GM23338 (cell line): ENCODE results near the gene POLDIP3. TPM values are rescaled to one million over a fixed set of nuclear protein-coding genes. Genes with fewer than 3 reads are reported as not detected.

Experiments used
- ATAC-seq: fragments of 200-7000 bp; cut with Tn5 transposase; 3 replicates; pipeline ENCODE4 v1.9.1; 2020
- DNase-seq: peaks from one replicate; pipeline ENCODE4 v3.0.0-alpha.2; 2015; ENCODE audit warnings: low spot score
- H2AFZ ChIP-seq: fragments of 200-600 bp; sonication (generic); 2 replicates; pipeline ENCODE4 v1.8.0; 2016; ENCODE audit warnings: antibody characterized with exemption, mild to moderate bottlenecking, moderate library complexity
- H3F3A ChIP-seq: fragments of 200-600 bp; sonication (generic); replicated peaks from 2 replicates; pipeline ENCODE4 v1.8.0; 2017; ENCODE audit warnings: antibody characterized with exemption, mixed run types, low read depth
- H3K27ac ChIP-seq: fragments of 200-600 bp; sonication (generic); 2 replicates; pipeline ENCODE4 v1.6.1; 2016; ENCODE audit warnings: low read depth
- H3K27me3 ChIP-seq: fragments of 200-600 bp; sonication (generic); 2 replicates; pipeline ENCODE4 v1.8.0; 2016; ENCODE audit warnings: mild to moderate bottlenecking, mixed run types, moderate library complexity; ENCODE audit not compliant: insufficient read depth
- H3K36me3 ChIP-seq: fragments of 200-600 bp; sonication (generic); 2 replicates; pipeline ENCODE4 v1.8.0; 2016; ENCODE audit warnings: mild to moderate bottlenecking; ENCODE audit not compliant: insufficient read depth
- H3K4me1 ChIP-seq: fragments of 200-600 bp; sonication (generic); 2 replicates; pipeline ENCODE4 v1.8.0; 2016; ENCODE audit warnings: mild to moderate bottlenecking, moderate library complexity; ENCODE audit not compliant: insufficient read depth
- H3K4me2 ChIP-seq: fragments of 200-600 bp; sonication (generic); 2 replicates; pipeline ENCODE4 v1.7.1; 2017; ENCODE audit warnings: mixed run types
- H3K4me3 ChIP-seq: fragments of 200-600 bp; sonication (generic); 2 replicates; pipeline ENCODE4 v1.6.1; 2016; ENCODE audit warnings: mixed run types
- H3K79me2 ChIP-seq: fragments of 200-600 bp; sonication (generic); replicated peaks from 2 replicates; pipeline ENCODE4 v1.8.0; 2017; ENCODE audit warnings: mild to moderate bottlenecking; ENCODE audit not compliant: insufficient read depth
- H3K9me2 ChIP-seq: fragments of 200-600 bp; sonication (generic); 2 replicates; pipeline ENCODE4 v1.8.0; 2017; ENCODE audit not compliant: insufficient read depth
- H4K20me1 ChIP-seq: fragments of 200-600 bp; sonication (generic); replicated peaks from 2 replicates; pipeline ENCODE4 v1.8.0; 2017; ENCODE audit warnings: mild to moderate bottlenecking; ENCODE audit not compliant: insufficient read depth
- H3K27ac Mint-ChIP-seq: 2 replicates; pipeline ENCODE4 v1.8.0; 2020; ENCODE audit warnings: inconsistent platforms, mild to moderate bottlenecking, moderate library complexity, mixed read lengths
- H3K27me3 Mint-ChIP-seq: 3 replicates; pipeline ENCODE4 v1.8.0; 2022; ENCODE audit warnings: low read depth, mild to moderate bottlenecking, moderate library complexity, mixed read lengths, inconsistent platforms; ENCODE audit not compliant: insufficient read depth, poor library complexity
- H3K36me3 Mint-ChIP-seq: 3 replicates; pipeline ENCODE4 v1.8.0; 2021; ENCODE audit warnings: low read depth, mild to moderate bottlenecking, inconsistent platforms, moderate library complexity, mixed read lengths
- H3K4me1 Mint-ChIP-seq: 3 replicates; pipeline ENCODE4 v1.8.0; 2020; ENCODE audit warnings: mild to moderate bottlenecking, inconsistent platforms, mixed read lengths
- H3K4me3 Mint-ChIP-seq: 3 replicates; pipeline ENCODE4 v1.8.0; 2021; ENCODE audit warnings: moderate library complexity, mild to moderate bottlenecking, inconsistent platforms, mixed read lengths
- H3K9me3 Mint-ChIP-seq: 3 replicates; pipeline ENCODE4 v1.8.0; 2020; ENCODE audit warnings: moderate library complexity, mild to moderate bottlenecking, inconsistent platforms, mixed read lengths
- CTCF ChIP-seq, 2 experiments: fragments of 200-600 bp in 1 of 2; sonication (generic) in 1 of 2; conservative IDR thresholded peaks; 2 replicates each; pipeline versions ENCODE4 v1.5.1 to v1.6.1; 2016 to 2017; ENCODE audit warnings: antibody characterized with exemption in 2 of 2, low read depth in 2 of 2, mild to moderate bottlenecking in 2 of 2, moderate library complexity in 1 of 2
- EZH2 ChIP-seq: fragments of 200-600 bp; sonication (generic); IDR thresholded peaks from one replicate; pipeline ENCODE4 v1.8.0; 2017; ENCODE audit warnings: antibody characterized with exemption, mild to moderate bottlenecking, low read depth; ENCODE audit not compliant: unreplicated experiment
- EZH2phosphoT487 ChIP-seq: fragments of 200-600 bp; sonication (generic); IDR thresholded peaks from one replicate; pipeline ENCODE4 v1.8.1; 2018; ENCODE audit warnings: antibody characterized with exemption; ENCODE audit not compliant: unreplicated experiment
- POLR2AphosphoS5 ChIP-seq: IDR thresholded peaks from 2 replicates; pipeline ENCODE4 v1.6.1; 2016; ENCODE audit warnings: antibody characterized with exemption, low read depth
- STAT1 ChIP-seq: IDR thresholded peaks from one replicate; pipeline ENCODE4 v1.6.1; 2016; ENCODE audit warnings: antibody characterized with exemption; ENCODE audit not compliant: unreplicated experiment
- ZNF114 ChIP-seq: fragments of 250-450 bp; sonication (Bioruptor Pico); IDR thresholded peaks from 2 replicates; pipeline ENCODE4 v1.5.0; 2020; ENCODE audit warnings: mild to moderate bottlenecking, moderate library complexity
- ZNF331 ChIP-seq: fragments of 250-450 bp; sonication (Bioruptor Pico); IDR thresholded peaks from 2 replicates; pipeline ENCODE4 v1.5.0; 2020; ENCODE audit warnings: low read depth, mild to moderate bottlenecking, moderate library complexity
- ZNF462 ChIP-seq: fragments of 250-450 bp; sonication (Bioruptor Pico); IDR thresholded peaks from 2 replicates; pipeline ENCODE4 v1.5.0; 2020; ENCODE audit warnings: mild to moderate bottlenecking, moderate library complexity
- polyA plus RNA-seq: library from polyadenylated mRNA; unstranded; fragments of >200 nt; fragmentation: Nextera tagmentation; extraction: Ambion mirVana; gene quantifications from 2 replicates; pipeline ENCODE4 v1.2.1, GENCODE V29; 2016
- total RNA-seq: library from RNA; depleted of rRNA; stranded (reverse); fragments of >200 nt; shearing (Covaris generic); gene quantifications from 2 replicates; pipeline ENCODE4 v1.2.3, GENCODE V29; 2014

The POLDIP3 gene
- total and polyA plus RNA-seq, 2 experiments from 2014 or later: 38.2 to 54.3 TPM

GRCh38 chr22:42625416-42625815, 10.7 kb upstream of the POLDIP3 start (continued):
- TF ChIP-seq CTCF (conservative IDR thresholded peaks at IDR 0.05; ENCODE audit: low read depth in 2 of 2) (no peak), POLR2AphosphoS5 (no peak), ZNF462 (CRISPR knock-in tag) (no peak), EZH2phosphoT487 (no peak), EZH2 (no peak), ZNF114 (CRISPR knock-in tag) (no peak), ZNF331 (CRISPR knock-in tag) (no peak)

DNA sequence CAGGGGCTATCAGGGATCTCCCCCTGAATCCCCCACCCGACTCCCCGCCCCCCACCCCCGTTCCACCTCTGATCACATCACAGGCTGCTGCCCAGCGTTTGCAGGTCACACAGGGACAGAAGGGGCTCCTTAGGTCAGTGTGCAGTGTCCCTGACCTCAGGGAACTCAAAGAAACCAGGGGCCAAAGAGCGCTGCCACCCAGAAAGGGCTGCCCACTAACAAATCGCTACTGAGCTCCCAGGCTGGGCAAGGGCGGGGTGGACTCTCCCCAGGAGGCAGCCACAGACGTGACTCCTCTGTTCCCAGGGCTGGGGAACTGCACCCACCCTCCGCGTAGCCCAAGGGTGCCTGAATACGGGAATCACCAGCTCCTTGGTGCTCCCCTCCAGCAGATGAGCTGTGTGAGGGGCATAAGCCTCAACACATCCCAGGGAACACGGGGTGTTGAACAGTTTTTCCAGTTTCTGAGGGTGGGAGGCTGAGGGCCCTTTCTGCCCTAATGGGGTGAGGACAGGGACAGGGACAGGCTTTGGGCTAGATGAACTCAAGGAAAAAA, 9.9 kb upstream of the POLDIP3 start:
- Mint-ChIP-seq H3K9me3 (no peaks in the 10 kb centered on the region), H3K4me3 (no peak overlapping the region), H3K27ac (no peak overlapping the region), H3K4me1 (peaks cover 5% of the 10 kb centered on the region; the same call in 2 of the 3 replicates), H3K27me3 (peaks cover 13% of the 10 kb centered on the region), H3K36me3 (peaks cover 16% of the 10 kb centered on the region)
- H3K79me2 ChIP-seq: no peaks in the 10 kb centered on the region
- H3K4me3 ChIP-seq: no peak overlapping the region
- H2AFZ ChIP-seq: no peak overlapping the region
- no peak overlapping the region for H3K4me2 ChIP-seq
- no peak for DNase-seq
- no peaks in the 10 kb centered on the region for H3K4me1 ChIP-seq
- 0 out of 2 replicates have a peak, but pooled peaks cover 8% of the 10 kb centered on the region for H4K20me1 ChIP-seq
- no peak overlapping the region for H3K27ac ChIP-seq
- no peaks in the 10 kb centered on the region for H3K27me3 ChIP-seq
- H3F3A ChIP-seq: no peaks in the 10 kb centered on the region
- no peaks in the 10 kb centered on the region for H3K9me2 ChIP-seq
- no peak for ATAC-seq
- H3K36me3 ChIP-seq: no peaks in the 10 kb centered on the region; the same call in 1 of the 2 replicates
- TF ChIP-seq ZNF462 (CRISPR knock-in tag): no peak
- no peak for TF ChIP-seq STAT1
